ENCODE measurements around the gene PSMF1.

Gene PSMF1

DNA sequence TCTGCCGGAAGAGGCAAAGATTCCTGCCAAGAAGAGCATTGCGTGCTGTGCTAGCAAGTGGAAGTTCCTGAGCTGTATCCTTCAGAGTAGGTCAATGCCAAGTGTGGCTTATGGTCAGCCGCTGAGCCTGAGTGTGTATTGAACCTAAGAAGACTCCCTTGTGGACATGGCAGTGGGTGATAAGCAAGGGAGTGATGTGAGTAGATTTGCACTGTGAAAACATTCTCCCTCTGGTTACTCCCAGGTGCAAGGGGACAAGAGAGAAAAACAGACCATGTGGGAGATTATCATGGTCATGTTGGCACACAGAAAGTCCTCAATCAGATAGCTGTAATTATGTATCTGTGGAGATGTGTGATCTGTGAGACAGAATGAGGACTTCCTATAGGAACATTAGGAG, 72.4 kb downstream of the PSMF1 start:
- H3K9me2 ChIP-seq (ENCODE audit: low read depth, low read length) = no peaks in the 10 kb centered on the region
- H3K36me3 ChIP-seq (ENCODE audit: insufficient read depth, low read length) = no peaks in the 10 kb centered on the region
- no peak overlapping the region for H3K4me2 ChIP-seq (ENCODE audit: low read length)
- no peaks in the 10 kb centered on the region for H3K27me3 ChIP-seq (ENCODE audit: insufficient read depth, low read length)
- H3K79me2 ChIP-seq (ENCODE audit: insufficient read depth, low read length) = no peaks in the 10 kb centered on the region
- no peak overlapping the region for H2AFZ ChIP-seq (ENCODE audit: low read length)
- no peak overlapping the region for H3K4me3 ChIP-seq (ENCODE audit: low read depth, low read length, poor library complexity, severe bottlenecking)
- TF ChIP-seq, protein P1, sequence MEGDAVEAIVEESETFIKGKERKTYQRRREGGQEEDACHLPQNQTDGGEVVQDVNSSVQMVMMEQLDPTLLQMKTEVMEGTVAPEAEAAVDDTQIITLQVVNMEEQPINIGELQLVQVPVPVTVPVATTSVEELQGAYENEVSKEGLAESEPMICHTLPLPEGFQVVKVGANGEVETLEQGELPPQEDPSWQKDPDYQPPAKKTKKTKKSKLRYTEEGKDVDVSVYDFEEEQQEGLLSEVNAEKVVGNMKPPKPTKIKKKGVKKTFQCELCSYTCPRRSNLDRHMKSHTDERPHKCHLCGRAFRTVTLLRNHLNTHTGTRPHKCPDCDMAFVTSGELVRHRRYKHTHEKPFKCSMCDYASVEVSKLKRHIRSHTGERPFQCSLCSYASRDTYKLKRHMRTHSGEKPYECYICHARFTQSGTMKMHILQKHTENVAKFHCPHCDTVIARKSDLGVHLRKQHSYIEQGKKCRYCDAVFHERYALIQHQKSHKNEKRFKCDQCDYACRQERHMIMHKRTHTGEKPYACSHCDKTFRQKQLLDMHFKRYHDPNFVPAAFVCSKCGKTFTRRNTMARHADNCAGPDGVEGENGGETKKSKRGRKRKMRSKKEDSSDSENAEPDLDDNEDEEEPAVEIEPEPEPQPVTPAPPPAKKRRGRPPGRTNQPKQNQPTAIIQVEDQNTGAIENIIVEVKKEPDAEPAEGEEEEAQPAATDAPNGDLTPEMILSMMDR (IDR thresholded peaks at IDR 0.05; ENCODE audit: low read length) = no peak
- no peak overlapping the region for H3K27ac ChIP-seq (ENCODE audit: low read depth, low read length, poor library complexity, severe bottlenecking)
- H3K4me1 ChIP-seq (ENCODE audit: insufficient read depth, low read length, severe bottlenecking) = no peaks in the 10 kb centered on the region
- H3F3A ChIP-seq (ENCODE audit: insufficient read depth, low read length) = no peaks in the 10 kb centered on the region
- no peaks in the 10 kb centered on the region for H4K20me1 ChIP-seq (ENCODE audit: insufficient read depth, low read length)
- H3K9ac ChIP-seq (ENCODE audit: low read length) = no peak overlapping the region
- H3K9me3 ChIP-seq (ENCODE audit: low read length) = no peaks in the 10 kb centered on the region

GRCh38 chr20:1191299-1191698, 72.9 kb downstream of the PSMF1 start:
- Histone ChIP-seq H3K9ac (ENCODE audit: low read length) (no peak overlapping the region), H3K4me1 (ENCODE audit: insufficient read depth, low read length, severe bottlenecking) (no peaks in the 10 kb centered on the region), H3K36me3 (ENCODE audit: insufficient read depth, low read length) (no peaks in the 10 kb centered on the region), H3K27ac (ENCODE audit: low read depth, low read length, poor library complexity, severe bottlenecking) (no peak overlapping the region), H3K4me2 (ENCODE audit: low read length) (no peak overlapping the region), H4K20me1 (ENCODE audit: insufficient read depth, low read length) (no peaks in the 10 kb centered on the region), H3K27me3 (ENCODE audit: insufficient read depth, low read length) (no peaks in the 10 kb centered on the region; the same call in 1 of the 2 replicates), H3F3A (ENCODE audit: insufficient read depth, low read length) (no peaks in the 10 kb centered on the region), H3K79me2 (ENCODE audit: insufficient read depth, low read length) (no peaks in the 10 kb centered on the region), H2AFZ (ENCODE audit: low read length) (no peak overlapping the region), H3K9me2 (ENCODE audit: low read depth, low read length) (no peaks in the 10 kb centered on the region), H3K9me3 (ENCODE audit: low read length) (no peaks in the 10 kb centered on the region), H3K4me3 (ENCODE audit: low read depth, low read length, poor library complexity, severe bottlenecking) (no peak overlapping the region)
- TF ChIP-seq, protein P1 (IDR thresholded peaks at IDR 0.05; ENCODE audit: low read length) = no peak
- TF ChIP-seq EZH2 (IDR thresholded peaks at IDR 0.05; ENCODE audit: borderline replicate concordance, low read length) = no peak

GRCh38 chr20:1195226-1195625, 76.8 kb downstream of the PSMF1 start:
- no peaks in the 10 kb centered on the region for H3K79me2 ChIP-seq (ENCODE audit: insufficient read depth, low read length)
- no peak overlapping the region for H3K9ac ChIP-seq (ENCODE audit: low read length)
- H2AFZ ChIP-seq (ENCODE audit: low read length) = no peak overlapping the region
- H3K27ac ChIP-seq (ENCODE audit: low read depth, low read length, poor library complexity, severe bottlenecking) = no peak overlapping the region
- H4K20me1 ChIP-seq (ENCODE audit: insufficient read depth, low read length) = no peaks in the 10 kb centered on the region
- H3K4me3 ChIP-seq (ENCODE audit: low read depth, low read length, poor library complexity, severe bottlenecking) = no peak overlapping the region
- H3K4me1 ChIP-seq (ENCODE audit: insufficient read depth, low read length, severe bottlenecking) = no peaks in the 10 kb centered on the region
- no peaks in the 10 kb centered on the region for H3K36me3 ChIP-seq (ENCODE audit: insufficient read depth, low read length)
- H3F3A ChIP-seq (ENCODE audit: insufficient read depth, low read length) = no peaks in the 10 kb centered on the region
- H3K27me3 ChIP-seq (ENCODE audit: insufficient read depth, low read length) = peaks cover 5% of the 10 kb centered on the region; the same call in 1 of the 2 replicates
- TF ChIP-seq EZH2 (IDR thresholded peaks at IDR 0.05; ENCODE audit: borderline replicate concordance, low read length) = no peak
- TF ChIP-seq, protein P1 (IDR thresholded peaks at IDR 0.05; ENCODE audit: low read length) = no peak
- H3K9me2 ChIP-seq (ENCODE audit: low read depth, low read length) = no peaks in the 10 kb centered on the region
- H3K9me3 ChIP-seq (ENCODE audit: low read length) = peaks cover 4% of the 10 kb centered on the region; the same call in 1 of the 2 replicates
- H3K4me2 ChIP-seq (ENCODE audit: low read length) = no peak overlapping the region

All from OCI-LY1 (cell line).